GM18508 (cell line): ENCODE measurements around the gene PPP1CC.
A peak's percentile ranks its signal among the peaks of the same experiment; 100 is the strongest.
"Not testable (repeated sequence)": the region's sequence is repeated elsewhere in the genome, so short reads cannot be mapped to it uniquely, and the experiment has no call there.

Source experiments
- ATAC-seq: cut with Tn5 transposase; IDR thresholded peaks from one replicate; pipeline ENCODE4 v1.9.1; 2021; ENCODE audit warnings: moderate number of reproducible peaks; ENCODE audit not compliant: insufficient read depth, unreplicated experiment

PPP1CC gene

DNA sequence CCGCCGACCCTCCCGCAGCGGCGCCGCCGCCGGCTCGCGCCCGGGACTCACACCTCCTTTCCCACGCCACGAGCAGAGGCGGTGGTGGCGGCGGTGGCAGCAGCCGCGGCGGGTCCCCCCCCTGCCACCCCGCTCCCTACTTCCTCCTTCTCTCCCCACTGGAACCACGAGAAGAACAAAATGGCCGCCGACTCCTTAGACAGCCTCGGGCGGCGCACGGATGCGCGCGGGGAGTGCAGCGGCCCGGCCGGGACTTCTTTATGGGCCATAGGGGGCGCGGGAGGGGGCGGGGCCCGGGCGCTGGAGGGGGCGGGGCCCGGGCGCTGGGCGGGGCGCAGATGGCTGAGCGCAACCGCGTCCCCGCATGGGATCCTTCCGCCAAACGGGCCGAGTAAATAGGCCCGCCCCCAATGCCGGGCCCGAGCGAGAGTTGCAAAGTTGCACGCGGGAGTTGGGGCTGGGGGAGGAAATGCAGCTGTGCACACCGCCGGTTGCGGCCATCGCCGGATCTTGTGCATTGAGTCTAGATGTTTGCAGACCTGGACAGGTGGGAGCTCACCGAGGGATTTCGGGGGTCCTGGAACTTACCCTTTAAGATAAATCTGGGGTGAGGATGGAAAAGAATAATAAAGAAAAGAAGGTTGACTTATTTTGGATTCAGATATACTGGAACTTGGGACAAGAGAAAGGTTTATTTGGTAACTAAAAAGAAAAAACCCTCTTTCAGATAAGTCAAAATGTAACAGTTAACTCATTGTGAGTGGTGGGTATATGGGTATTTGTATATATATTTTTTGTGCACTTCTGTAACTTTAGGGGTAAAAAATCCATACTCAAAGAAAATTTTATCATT is at the start of gene PPP1CC:
PPP1CC (minus strand) TSS at position 174 of the 853 bp plus-strand sequence. CDS start 184 bp downstream, outside the sequence.
- ATAC-seq = no peak

DNA sequence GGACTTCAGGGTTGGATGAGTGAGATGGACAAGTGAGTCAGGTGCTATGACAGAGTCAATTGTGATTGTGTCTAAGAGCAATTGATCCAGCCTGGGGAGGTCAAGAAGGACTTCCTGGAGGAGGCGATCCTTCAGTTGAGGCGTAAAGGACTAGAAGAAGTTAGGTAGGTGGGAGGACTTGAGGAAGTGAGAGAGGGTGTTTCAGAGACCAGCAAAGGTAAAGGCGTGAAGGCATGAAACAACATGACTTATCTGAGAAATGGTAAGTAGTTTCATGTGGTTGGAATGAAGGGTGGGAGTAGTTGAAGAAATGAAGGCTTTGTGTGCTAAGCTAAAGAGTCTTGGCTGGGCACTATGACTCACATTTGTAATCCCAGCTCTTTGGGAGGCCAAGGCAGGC is 48.9 kb upstream of the PPP1CC start:
- ATAC-seq = no peak

DNA sequence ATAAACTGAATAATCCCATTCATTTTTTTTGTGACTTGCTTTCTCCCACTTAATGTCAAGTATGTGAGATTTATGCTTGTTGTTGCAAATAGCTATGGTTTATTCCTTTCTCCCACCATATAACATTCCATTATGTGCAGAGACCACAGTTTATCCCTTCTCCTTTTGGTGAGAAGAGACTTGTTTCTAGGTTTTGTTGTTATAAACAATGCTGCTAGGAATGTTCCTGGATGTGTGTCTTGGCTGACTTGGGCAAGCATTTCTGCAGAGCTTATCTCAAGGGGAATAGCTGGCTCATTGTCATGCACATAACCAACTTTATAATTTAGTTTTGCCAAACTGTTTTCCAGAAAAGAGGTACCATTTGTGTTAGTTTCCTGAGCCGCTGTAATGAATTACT is 47.6 kb upstream of the PPP1CC start:
- ATAC-seq = no peak

DNA sequence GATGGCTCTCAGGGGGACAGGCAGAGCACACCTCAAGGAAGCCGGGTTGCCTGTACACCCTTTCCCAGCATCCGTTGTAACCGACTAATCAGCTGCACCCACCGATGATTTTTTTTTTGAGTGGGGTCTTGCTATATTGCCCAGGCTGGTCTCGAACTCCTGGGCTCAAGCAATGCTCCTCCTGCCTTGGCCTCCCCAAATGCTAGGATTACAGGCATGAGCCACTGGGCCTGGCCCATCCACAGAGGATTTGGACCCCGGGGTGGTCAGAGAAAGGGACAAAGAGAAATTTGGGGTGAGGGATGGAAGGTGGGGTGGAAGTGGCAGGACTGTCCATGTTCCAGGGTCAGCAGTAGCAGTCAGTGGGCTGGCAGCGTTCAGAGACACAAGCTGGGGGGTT is 43.3 kb upstream of the PPP1CC start:
- ATAC-seq = no peak

DNA sequence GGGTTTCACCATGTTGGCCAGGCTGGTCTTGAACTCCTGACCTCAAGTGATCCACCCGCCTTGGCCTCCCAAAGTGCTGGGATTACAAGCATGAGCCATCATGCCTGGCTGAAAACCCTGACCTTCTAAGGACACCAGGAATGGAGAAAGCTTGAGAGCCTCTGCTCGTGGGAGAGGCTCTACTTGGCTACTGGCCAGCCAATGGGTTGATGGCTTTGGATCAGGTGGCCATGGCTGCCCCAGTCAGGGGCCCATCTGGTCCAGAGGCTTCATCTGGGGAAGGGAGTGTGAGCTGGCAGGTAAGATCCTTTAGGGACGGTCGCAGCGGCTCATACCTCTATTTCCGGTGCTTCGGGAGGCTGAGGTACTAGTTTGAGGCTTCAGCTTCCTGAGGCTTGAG is 42.5 kb upstream of the PPP1CC start:
- ATAC-seq = no peak

DNA sequence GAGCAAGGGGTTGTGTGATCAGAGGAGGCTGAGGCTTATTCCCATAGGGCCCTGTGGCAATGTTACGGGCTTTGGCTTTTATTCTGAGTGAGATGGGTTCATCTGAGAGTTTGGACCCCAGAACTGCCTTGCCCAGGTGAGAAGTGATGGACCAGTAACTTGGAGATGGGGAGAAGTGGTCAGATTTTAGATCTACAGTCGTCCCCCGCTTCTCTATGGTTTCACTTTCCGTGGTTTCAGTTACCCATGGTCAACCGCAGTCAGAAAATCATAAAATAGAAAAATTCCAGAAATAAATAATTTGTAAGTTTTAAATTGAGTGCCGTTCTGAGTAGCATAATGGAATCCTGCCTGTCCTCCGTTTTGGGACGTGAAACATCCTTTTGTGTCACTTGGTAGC is 40.2 kb upstream of the PPP1CC start:
- ATAC-seq = no peak

DNA sequence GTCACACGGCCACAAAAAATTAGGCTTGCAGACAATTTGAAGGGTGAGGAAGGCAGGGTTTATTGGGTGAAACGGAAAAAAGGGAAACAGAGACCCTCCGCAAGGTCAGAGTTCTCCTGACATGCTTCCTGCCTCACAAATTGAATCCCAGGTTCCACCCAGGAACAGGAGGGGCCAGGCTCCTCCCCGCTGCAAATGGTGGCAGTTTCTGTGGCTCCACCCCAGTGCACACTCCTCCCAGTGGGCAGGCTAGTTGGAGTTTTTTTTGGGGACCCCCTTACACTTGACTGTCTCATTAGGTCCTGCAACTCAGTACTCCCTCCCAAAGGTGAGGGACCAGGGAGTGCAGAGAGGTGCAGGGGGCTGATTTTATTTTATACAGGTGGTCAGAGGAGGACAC is 39.4 kb upstream of the PPP1CC start:
- ATAC-seq = no peak

DNA sequence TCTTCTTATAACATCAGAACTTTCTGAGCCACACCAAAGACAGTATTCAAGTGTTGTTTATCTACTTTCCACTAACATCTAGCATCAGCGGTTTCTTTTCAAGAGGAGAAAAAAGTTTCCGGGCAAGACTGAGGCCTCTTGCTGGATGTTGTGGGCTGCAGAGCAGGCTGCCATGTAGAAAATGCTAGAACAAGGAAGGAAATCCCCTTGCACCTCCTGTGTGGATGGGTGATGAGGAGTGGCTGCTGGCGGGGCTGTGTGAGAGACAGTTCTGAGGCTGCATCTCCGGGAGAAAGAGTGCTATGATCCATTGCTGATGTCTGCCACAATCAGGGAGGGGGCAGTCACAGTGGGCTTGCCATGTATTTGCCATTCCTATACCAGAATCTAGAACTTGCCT is 37.8 kb upstream of the PPP1CC start:
- ATAC-seq = no peak

DNA sequence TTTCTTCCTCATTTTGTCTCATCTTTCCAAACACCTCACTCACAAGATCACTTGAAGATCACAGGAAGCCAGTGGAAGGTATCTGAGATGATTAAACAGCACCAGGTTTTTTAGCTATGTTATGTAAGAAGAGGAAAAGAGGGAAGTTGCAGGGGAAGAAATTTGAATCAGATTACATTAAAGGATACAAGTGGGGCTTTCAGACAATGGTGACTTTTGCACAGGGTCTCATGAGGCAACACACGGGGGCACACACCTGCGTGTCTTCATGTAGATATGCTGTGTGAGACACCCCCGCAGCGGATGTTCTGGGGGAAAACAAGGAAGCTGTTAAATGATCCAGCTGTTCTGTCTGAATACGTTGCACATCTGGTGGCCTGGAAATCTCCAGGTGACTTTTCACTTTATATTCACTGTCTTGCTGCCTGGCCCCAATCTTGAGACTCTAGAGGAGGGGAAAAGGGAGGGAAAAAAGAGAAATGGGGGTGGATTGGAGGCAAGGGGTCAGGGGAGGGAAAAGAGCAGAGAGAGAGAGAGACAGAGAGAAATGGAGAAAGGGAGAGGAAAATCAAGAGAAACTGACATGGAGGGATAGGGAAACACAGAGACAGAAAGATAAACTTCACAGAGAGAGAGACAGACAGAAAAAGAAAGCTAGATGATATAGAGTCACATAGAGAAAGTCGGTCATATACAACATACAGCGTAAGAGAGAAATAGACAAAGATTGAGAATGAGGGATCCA is 36.3 kb upstream of the PPP1CC start:
- ATAC-seq = no peak

DNA sequence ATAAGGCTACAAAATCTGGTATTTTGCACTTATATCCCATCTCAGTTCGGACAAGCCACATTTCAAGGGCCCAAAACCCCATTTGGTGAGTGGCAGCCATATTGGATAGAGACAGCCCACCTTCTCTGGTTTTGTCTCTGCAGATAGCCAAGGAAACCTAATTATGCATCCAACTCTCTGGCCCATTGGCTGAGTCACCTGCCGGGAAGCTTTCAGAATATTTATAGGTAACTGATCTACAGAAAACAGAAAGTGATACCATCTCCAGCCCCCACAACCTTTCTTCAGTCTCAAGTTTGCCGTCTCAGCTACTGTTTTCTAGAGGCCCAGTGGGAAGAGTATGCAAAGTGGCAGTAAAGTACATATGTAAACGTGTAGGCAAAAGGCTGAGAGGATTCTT is 33.7 kb upstream of the PPP1CC start:
- ATAC-seq = peak; percentile 90

DNA sequence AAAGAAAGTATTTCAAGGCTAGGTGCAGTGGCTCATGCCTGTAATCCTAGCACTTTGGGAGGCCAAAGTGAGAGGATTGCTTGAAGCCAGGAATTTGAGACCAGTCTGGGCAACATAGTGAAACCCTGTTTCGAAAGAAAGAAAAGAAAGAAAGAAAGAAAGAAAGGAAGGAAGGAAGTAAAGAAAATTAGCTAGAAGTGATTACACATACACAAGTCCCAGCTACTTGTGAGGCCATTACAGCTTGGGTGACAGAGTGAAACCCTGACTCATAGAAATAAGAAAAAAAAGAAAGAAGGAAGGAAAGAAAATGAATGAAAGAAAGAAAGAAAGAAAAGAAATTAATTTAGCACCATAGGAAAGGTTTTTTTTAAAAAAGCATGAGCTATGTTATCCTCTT is 33.3 kb upstream of the PPP1CC start:
- ATAC-seq = no peak

DNA sequence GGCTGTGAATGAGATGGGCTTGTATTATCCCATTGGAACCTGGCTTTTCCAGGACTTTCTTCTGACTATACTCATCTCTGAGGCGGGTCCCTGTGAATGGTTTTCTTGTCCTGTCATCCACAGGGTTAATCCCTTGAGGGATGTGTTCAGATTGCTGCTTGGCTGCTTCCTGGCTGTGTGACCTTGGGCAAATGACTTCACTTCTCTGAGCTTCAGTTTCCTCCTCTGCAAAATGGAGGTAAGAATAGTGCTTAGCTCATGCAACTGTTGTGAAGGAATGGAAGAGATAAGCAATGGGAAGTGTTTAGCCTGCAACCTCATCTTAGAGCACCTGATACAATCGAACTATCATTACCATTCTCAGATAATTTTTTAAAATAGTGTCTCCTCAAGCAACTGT is 32.1 kb upstream of the PPP1CC start:
- ATAC-seq = no peak

DNA sequence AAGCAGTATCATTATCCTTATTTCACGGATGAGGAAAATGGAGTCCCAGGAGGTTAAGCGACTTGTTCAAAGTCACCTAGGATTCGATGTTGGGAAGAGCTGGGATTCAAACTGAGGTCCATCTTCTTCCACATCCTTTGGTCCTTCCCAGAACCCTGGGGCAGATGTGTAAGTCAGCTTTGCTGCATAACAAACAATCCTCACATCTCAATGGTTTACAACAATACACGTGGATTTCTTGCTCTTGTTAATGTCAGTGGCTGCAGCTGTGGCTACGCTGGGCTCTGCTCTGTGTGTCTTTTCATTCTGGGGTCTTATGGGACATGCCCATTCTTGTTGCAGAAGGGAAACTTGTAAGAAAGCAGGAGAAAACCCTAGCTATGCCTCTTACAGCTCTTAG is 26.3 kb upstream of the PPP1CC start:
- ATAC-seq = no peak

DNA sequence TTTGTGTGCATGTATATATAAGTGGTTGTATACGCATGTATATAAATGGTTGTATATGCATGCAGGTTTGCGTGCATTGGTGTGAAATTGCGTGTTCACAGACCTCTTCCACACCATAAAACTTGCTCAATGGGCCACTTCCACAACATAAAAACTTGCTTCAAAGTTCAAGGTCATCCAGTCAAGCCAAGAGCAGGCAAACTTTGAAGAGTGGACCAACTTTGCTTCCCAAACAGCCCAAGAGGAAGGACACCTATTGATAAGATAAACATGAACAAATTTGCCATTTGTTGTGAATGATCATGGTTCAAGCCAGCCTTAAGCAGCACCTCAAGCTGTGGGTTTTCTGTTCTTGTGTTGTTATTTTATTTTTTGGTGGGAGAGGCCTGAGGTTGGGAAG is 25.2 kb upstream of the PPP1CC start:
- ATAC-seq = no peak

DNA sequence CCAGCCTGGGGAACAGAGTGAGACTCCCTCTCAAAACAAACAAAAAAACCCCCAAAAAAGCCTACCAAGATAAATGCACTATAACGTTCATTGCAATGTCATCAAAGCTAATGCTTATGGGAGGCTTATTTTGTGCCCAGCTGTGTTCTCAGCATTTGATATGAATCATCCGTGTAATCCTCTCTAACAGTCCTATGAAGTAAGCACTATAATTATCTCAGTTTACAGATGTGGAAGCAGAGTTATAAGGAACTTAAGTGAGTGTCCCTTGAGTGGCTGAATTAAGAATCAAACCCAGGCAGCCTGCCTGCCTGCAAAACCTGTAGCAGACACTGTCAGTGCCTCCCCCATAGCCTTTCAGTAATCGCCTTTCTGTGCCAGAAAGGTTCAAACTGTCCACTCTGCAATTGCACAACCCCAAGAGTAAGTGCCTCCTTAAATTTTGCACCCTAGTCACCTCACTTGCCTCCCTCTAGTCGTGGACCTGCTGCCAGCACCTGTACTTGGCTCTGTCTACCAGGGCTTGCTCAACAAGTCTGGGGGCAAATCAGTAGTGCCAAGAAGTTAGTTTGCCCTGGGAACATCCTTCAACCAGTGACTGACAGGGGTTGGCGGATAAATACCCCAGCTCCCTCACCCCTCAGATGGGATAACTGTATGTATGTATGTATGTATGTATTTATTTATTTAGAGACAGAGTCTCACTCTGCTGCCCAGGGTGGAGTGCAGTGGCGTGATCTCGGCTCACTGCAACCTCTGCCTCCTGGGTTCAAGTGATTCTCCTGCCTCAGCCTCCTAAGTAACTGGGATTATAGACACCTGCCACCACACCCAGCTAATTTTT is 23.8 kb upstream of the PPP1CC start:
- ATAC-seq = no peak

DNA sequence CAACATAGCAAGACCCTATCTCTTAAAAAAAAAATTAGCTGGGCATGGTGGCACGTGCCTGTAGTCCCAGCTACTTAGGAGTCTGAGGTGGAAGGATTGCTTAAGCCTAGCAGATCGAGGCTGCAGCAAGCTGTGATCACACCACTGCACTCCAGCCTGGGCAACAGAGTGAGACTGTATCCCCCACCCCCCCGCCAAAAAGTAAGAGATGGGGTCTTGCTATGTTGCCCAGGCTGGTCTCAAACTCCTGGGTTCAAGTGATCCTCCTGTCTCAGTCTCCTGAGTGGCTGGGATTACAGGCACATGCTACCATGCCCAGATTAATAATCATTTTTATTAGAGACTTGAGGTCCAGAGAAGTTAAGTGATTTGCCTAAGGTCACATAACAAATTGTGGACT is 22.9 kb upstream of the PPP1CC start:
- ATAC-seq = not testable (repeated sequence)

DNA sequence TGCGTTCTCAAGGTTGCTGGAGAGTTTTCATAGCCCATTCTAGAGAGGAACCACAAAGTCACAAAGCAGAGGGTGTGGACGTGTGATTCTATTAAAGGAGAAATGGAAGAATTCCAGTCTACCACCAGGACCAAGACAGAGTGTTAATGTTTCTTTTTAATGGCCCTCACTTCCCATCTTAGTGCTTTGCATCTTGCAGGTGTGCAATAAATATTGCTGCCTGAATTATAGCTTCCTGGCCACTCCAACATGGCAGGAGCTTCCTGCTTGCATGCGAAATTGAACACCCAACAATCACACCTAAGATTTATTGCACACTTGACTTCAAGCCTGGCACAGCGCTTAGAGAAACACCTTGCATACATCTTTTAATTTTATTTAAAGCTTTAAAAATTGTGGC is 22.4 kb upstream of the PPP1CC start:
- ATAC-seq = no peak

DNA sequence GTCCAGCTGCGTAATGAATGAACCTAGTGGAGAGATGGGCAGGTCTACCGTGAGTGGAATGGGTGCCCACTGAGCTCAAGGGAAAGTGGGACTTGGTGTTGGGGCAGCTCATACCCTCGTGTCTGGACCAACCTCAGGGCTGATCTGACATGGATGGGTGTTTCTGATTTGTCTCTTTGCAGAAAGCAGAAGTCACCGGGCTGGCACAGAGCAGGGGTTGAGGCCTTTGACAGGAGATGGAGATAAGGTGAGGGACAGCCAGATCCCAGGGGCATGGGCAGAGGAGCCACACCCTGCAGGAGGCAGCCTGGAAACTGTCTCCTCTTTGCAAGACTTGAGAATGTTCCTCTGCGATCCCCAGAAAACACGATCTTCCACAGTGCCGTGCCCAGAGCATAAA is 20.9 kb upstream of the PPP1CC start:
- no peak for ATAC-seq

DNA sequence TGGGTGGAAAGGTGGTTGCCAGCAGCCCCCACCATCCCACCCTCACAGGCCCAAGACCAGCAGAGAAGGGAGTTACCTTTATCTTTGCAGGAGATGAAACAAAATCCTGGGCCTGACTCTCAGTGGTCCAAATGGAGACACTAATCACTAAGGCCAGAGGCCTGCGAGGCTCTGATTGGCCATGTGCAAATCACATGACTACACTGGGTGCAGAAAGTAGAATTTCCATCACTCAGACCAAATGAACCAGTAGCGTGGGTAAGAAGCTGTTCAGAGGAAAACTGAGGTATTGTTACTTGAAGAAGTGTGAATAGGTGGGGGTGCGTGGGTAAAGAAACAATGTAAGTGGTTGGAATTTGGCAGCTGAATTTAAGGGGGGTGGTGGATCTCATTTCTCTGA is 20.2 kb upstream of the PPP1CC start:
- no peak for ATAC-seq

DNA sequence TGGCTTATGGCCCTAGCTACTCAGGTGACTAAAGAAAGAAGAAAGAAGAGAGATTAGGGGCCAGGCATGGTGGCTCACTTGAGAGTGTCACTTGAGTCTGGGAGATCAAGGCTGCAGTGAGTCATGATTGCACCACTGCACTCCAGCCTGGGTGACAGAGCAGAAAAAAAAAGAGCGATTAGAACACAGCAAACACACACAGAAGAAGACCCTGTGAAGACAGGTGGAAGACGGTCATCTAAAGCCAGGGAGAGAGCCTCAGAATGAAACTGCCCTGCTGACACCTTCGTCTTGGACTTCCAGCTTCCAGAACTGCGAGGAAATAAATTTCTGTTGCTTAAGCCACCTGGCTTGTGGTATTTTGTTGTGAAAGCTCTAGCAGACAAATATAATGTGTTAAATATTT is 17.5 kb upstream of the PPP1CC start:
- ATAC-seq = no peak

DNA sequence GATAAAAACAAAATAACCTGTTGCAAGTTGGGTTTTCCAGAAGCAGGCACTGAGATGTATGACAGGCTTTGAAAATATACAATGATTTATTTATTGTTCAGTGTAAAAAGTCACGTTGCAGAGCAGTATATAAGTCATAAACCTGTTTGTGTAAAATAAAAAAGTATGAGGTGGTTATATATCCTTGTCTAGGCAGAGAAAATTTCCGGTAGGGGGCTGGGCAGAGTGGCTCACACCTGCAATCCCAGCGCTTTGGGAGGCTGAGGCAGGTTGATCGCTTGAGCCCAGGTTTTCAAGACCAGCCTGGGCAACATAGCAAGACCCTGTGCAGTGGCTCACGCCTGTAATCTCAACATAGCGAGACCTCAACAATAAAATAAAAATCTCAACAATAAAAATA is 16.2 kb upstream of the PPP1CC start:
- ATAC-seq = no peak
